Activated CD4-positive, alpha-beta T cell treated with anti-CD3 and anti-CD28 coated beads for 48 hours (primary cell): ENCODE results near the gene COPS3.
A peak's percentile ranks its signal among the peaks of the same experiment; 100 is the strongest.
"Not testable (repeated sequence)": the region's sequence is repeated elsewhere in the genome, so short reads cannot be mapped to it uniquely, and the experiment has no call there.

Experiments
- DNase-seq: peaks from one replicate; pipeline ENCODE4 v3.0.0-alpha.2; 2020

The COPS3 gene

GRCh38 chr17:17300624-17301568 is 19.9 kb upstream of the COPS3 start:
- peak; percentile 69 for DNase-seq

GRCh38 chr17:17298108-17298507 is 17.1 kb upstream of the COPS3 start:
- DNase-seq = no peak

GRCh38 chr17:17297217-17297616 is 16.2 kb upstream of the COPS3 start:
- no peak for DNase-seq

- no peak for DNase-seq
Measured at GRCh38 chr17:17295141-17295540, 14.1 kb upstream of the COPS3 start.

- DNase-seq = no peak
Measured at GRCh38 chr17:17289701-17290100, 8.7 kb upstream of the COPS3 start.

- no peak for DNase-seq
Measured at GRCh38 chr17:17289086-17289485, 8.0 kb upstream of the COPS3 start.

- DNase-seq = no peak
Measured at GRCh38 chr17:17285951-17286350, 4.9 kb upstream of the COPS3 start.

- DNase-seq = no peak
Measured at GRCh38 chr17:17279316-17279715, 1.7 kb downstream of the COPS3 start.

GRCh38 chr17:17277431-17277830 is 3.6 kb downstream of the COPS3 start:
- not testable (repeated sequence) for DNase-seq

- no peak for DNase-seq
Measured at GRCh38 chr17:17275971-17276370, 5.1 kb downstream of the COPS3 start.

GRCh38 chr17:17269926-17270773 is 10.9 kb downstream of the COPS3 start:
- peak; percentile 52 for DNase-seq

- no peak for DNase-seq
Measured at GRCh38 chr17:17264430-17264829, 16.6 kb downstream of the COPS3 start.

GRCh38 chr17:17258998-17259397 is 22.0 kb downstream of the COPS3 start:
- no peak for DNase-seq

GRCh38 chr17:17258011-17258410 is 23.0 kb downstream of the COPS3 start:
- no peak for DNase-seq

- no peak for DNase-seq
Measured at GRCh38 chr17:17256316-17256715, 24.7 kb downstream of the COPS3 start.

- not testable (repeated sequence) for DNase-seq
Measured at GRCh38 chr17:17255689-17256088, 25.4 kb downstream of the COPS3 start.

GRCh38 chr17:17254036-17254435 is 27.0 kb downstream of the COPS3 start:
- no peak for DNase-seq

- no peak for DNase-seq
Measured at GRCh38 chr17:17253406-17253805, 27.6 kb downstream of the COPS3 start.

- no peak for DNase-seq
Measured at GRCh38 chr17:17252149-17252661, 28.8 kb downstream of the COPS3 start.

GRCh38 chr17:17246879-17247278 is 34.2 kb downstream of the COPS3 start:
- DNase-seq = no peak

GRCh38 chr17:17243163-17243562 is 37.9 kb downstream of the COPS3 start:
- DNase-seq = no peak

GRCh38 chr17:17242246-17242645 is 38.8 kb downstream of the COPS3 start:
- DNase-seq = no peak

GRCh38 chr17:17241656-17242055 is 39.4 kb downstream of the COPS3 start:
- DNase-seq = no peak

GRCh38 chr17:17239832-17240231 is 41.2 kb downstream of the COPS3 start:
- DNase-seq = no peak
